ENCODE data around the gene PTOV1.

DNA sequence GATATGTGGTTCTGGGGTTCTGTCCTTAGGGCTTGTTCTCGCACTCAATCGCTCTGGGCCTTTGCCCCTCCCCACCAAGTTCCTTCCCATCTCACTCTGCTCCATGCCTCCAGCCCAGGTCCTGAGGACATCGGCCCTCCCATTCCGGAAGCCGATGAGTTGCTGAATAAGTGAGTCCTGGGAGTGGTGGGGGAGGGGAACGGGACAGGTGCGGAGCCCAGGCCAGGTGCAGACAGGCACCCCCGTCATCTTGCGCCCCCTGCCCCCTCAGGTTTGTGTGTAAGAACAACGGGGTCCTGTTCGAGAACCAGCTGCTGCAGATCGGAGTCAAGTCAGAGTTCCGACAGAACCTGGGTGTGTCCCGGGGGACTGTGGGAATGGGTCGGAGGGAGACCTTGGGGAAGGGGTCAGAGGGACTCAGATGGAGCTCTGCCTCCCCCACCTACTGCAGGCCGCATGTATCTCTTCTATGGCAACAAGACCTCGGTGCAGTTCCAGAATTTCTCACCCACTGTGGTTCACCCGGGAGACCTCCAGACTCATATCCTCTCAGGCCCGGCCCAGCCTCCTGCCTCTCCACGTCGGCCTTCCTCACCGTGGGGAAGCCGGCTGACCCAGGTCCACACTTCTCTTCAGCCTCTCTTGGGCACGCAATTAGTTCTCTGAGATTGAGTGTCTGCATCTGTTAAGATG lies 48.0 kb upstream of the PTOV1 start:
- no peak for TF ChIP-seq EP300 (IDR thresholded peaks at IDR 0.05; ENCODE audit: low read depth)
- TF ChIP-seq, protein P1, sequence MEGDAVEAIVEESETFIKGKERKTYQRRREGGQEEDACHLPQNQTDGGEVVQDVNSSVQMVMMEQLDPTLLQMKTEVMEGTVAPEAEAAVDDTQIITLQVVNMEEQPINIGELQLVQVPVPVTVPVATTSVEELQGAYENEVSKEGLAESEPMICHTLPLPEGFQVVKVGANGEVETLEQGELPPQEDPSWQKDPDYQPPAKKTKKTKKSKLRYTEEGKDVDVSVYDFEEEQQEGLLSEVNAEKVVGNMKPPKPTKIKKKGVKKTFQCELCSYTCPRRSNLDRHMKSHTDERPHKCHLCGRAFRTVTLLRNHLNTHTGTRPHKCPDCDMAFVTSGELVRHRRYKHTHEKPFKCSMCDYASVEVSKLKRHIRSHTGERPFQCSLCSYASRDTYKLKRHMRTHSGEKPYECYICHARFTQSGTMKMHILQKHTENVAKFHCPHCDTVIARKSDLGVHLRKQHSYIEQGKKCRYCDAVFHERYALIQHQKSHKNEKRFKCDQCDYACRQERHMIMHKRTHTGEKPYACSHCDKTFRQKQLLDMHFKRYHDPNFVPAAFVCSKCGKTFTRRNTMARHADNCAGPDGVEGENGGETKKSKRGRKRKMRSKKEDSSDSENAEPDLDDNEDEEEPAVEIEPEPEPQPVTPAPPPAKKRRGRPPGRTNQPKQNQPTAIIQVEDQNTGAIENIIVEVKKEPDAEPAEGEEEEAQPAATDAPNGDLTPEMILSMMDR (IDR thresholded peaks at IDR 0.05): no peak
- no peak for TF ChIP-seq POLR2A (IDR thresholded peaks at IDR 0.05)

Measured in transverse colon (tissue), 3 donors.